Measurements from ENCODE around the gene YTHDF1.

DNA sequence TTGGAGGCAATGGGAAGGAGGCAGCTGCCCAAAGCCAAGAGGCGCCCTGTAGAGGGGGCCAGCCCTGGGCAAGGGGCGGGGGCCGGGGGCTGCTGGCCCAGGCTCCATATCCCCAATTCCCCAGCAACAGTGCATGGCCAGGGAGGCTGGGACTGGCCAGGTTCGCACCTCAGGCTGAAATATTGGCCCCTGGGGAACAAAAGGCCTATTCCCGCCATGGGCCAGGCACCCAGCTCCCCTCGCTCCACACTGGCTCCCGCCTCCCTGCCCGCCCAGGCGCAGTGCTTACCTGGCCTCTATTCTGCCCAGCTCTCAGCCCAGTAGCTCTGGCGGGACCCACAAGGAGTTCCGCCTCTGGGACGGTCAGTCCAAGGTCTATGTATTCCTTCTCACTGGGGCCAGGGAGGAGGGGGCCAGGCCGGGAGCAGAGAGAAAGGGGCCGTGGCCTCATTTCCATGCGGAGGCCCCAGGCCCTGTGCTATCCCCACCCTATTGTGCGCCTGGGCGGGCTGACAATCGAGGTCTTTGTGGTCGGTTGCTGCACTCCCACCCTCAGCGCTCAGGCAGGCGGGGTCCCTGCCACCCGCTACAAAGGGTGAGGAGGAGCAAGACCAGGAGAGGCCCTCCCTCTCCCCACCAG lies 42.3 kb downstream of the YTHDF1 start:
- TF ChIP-seq, protein P1, sequence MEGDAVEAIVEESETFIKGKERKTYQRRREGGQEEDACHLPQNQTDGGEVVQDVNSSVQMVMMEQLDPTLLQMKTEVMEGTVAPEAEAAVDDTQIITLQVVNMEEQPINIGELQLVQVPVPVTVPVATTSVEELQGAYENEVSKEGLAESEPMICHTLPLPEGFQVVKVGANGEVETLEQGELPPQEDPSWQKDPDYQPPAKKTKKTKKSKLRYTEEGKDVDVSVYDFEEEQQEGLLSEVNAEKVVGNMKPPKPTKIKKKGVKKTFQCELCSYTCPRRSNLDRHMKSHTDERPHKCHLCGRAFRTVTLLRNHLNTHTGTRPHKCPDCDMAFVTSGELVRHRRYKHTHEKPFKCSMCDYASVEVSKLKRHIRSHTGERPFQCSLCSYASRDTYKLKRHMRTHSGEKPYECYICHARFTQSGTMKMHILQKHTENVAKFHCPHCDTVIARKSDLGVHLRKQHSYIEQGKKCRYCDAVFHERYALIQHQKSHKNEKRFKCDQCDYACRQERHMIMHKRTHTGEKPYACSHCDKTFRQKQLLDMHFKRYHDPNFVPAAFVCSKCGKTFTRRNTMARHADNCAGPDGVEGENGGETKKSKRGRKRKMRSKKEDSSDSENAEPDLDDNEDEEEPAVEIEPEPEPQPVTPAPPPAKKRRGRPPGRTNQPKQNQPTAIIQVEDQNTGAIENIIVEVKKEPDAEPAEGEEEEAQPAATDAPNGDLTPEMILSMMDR (IDR thresholded peaks at IDR 0.05; ENCODE audit: poor library complexity), result no peak
- no peak for TF ChIP-seq EZH2phosphoT487 (IDR thresholded peaks at IDR 0.05; ENCODE audit: low read depth, severe bottlenecking, unreplicated experiment)

All from hepatocyte (in vitro differentiated cells).